H1 (cell line): ENCODE data around the gene GPR15. TPM values are rescaled to one million over a fixed set of nuclear protein-coding genes. Genes with fewer than 3 reads are reported as not detected.

Experiments used
- CBX5 ChIP-seq: fragments of 300-800, 300-1000 bp; sonication (generic); IDR thresholded peaks from 2 replicates; pipeline ENCODE4 v1.7.1; 2016; ENCODE audit warnings: antibody characterized with exemption, low read length, low read depth
- polyA plus RNA-seq, 7 experiments: library from polyadenylated mRNA; depleted of rRNA in 3 of 7; stranded (reverse) in 5 of 7; unstranded in 2 of 7; fragments of >200 nt in 5 of 7; fragments of 200-250 nt in 2 of 7; gene quantifications; 1 replicate in 5 of 7; 2 replicates in 1 of 7; 4 replicates in 1 of 7; pipeline versions ENCODE4 v1.2.1 to v1.2.3, GENCODE V29; 2011 to 2013; ENCODE audit warnings: missing spikeins in 2 of 7, mixed read lengths in 2 of 7
- total RNA-seq: library from RNA; stranded (reverse); fragmentation: NEBNext Ultra II Directional; extraction: Animal tissue kit (Norgen Biotek cat#: 25700); gene quantifications from 2 replicates; pipeline ENCODE4 v1.2.1, GENCODE V29; 2021

GPR15 gene
- total and polyA plus RNA-seq, 2 of the 8 experiments (the other 6 are each of a cell fraction or from before 2014, with no cell fraction given): not detected

GRCh38 chr3:98542623-98543022, 10.8 kb downstream of the GPR15 start (continued):
- TF ChIP-seq CBX5: no peak
